ENCODE measurements around the gene HTR1A. TPM values are rescaled to one million over a fixed set of nuclear protein-coding genes. Genes with fewer than 3 reads are reported as not detected.

HTR1A gene
- polyA plus RNA-seq (2013, experiment 1 of 2; ENCODE audit: insufficient read length), result not detected
- polyA plus RNA-seq (2013, experiment 2 of 2; ENCODE audit: insufficient read length), result not detected

DNA sequence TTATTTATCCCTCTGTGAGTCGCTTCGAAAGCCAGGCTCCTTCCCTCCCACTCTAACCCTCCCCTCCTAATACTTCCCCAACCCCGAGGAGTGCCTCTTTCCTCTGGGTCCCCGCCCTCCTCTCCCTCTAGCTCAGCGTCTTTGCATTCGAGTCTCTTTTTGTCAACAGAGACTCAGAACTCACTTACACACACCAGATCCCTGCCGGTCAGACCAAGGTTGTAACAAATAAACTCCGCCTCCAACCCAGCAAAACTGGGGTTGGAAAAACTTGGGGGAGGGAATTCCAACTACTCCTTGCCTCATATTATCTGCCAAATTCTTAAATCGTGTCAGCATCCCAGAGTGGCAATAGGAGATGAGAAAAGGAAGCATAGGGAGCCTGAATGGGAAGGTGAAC, at the start of gene HTR1A:
Gene HTR1A, minus strand, starts transcription at position 167 of the 400 bp plus-strand sequence. CDS start 726 bp downstream, outside the sequence.
- no peak for DNase-seq

- DNase-seq, result no peak
These were observed 41.7 kb upstream of the HTR1A start for GRCh38 chr5:64003966-64004365.

GRCh38 chr5:64000096-64000495, 37.9 kb upstream of the HTR1A start:
- DNase-seq, result no peak

DNA sequence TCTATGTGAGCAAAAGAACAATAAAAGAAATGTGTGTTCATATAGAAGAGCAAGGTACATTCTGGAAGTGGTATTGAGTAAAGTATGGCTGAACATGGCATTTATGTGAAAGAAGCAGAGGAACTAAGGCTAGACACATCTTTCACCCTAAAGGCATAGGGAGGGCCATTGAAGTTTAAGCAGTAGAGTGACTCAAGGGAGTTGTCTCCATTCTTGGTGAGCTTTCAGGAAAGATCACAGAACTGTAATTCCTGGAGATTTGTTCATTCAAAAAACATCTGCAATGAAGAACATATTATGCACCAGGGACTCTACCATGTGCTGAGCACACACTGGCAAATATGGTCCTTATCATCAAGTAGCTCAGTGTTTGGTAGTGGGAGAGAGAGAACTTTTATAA, 24.8 kb upstream of the HTR1A start:
- no peak for DNase-seq

- DNase-seq, result no peak
These were observed 19.6 kb upstream of the HTR1A start for GRCh38 chr5:63981864-63982263.

DNA sequence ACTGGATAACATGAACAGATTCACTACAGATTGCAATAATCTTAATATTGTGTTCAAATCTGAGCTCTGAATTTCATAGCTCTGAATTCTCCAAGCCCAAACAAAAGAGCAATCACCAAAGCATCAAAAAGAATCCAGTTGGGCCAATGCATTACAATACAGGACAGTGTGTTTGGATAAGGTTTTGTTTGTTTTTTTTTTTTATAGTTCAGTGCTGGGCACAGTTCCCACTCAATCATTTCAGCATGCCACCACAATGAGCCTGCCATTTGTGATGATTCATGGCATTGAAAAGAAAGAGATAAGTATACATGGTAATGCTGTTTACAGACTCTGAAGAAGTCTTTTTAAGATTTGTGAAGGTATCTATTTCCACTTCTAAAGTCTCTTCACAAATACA, 1.7 kb upstream of the HTR1A start:
- DNase-seq, result no peak

GRCh38 chr5:63963080-63963735, 963 bp upstream of the HTR1A start:
- peak; percentile 71 for DNase-seq

DNA sequence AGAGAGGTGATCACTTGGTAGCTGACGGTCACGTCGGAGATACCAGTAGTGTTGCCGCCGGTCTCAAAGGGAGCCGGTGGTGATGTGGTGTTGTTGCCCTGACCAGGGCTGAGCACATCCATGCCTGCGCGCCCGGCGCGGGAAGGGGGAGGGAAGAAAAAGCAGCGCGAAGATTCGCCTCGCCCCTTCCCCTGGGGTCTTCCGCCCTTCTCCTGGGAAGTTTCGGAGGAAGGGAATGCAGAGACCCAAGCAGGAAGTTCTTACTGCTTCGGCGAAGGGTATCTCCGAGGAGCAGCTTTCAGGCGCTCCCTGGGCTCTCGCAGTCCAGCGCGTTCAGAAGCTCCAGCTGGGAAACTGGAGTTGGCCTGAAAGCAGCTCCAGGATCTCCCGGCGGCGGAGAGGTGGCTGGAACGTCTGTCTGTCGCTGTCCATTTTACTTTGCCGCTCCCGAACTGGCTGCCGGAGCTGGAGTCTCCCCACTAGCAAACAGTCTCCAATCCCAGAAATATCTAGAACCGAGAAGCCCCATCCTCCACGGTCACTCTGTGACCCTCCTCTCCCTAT, 565 bp downstream of the HTR1A start:
- DNase-seq, result no peak

DNA sequence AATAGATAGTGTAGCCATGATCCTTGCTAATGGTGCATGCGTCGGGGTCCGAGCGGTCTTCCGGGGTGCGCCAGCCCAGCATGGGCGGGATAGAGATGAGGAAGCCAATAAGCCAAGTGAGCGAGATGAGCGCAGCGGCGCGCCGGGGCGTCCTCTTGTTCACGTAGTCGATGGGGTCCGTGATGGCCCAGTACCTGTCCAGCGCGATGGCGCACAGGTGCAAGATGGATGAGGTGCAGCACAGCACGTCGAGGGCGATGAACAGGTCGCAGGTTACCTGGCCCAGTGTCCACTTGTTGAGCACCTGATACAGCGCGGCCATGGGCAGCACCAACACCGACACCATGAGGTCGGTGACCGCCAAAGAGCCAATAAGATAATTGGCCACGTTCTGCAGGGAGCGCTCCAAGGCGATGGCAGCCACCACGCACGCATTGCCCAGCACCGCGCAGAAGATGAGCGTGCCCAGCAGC, 1.1 kb downstream of the HTR1A start:
- no peak for DNase-seq

DNA sequence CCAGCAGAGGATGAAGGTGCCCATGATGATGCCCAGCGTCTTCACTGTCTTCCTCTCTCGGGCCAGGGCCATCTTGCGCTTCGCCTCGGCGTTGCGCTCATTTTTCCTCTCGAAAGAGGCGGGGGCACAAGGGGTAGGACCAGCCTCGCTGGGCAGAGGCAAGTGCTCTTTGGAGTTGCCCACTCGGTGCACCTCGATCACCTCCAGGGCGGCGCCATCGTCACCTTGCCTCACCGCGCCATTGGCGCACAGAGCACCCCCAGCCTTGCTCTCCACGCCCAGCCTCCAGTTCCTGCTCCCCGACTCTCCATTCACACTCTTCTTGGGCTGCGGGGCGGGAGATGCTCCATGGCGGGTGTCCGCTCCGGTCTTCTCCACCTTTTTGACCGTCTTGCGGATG, 1.6 kb downstream of the HTR1A start:
- no peak for DNase-seq

GRCh38 chr5:63959177-63959982, 2.9 kb downstream of the HTR1A start:
- DNase-seq, result no peak

DNA sequence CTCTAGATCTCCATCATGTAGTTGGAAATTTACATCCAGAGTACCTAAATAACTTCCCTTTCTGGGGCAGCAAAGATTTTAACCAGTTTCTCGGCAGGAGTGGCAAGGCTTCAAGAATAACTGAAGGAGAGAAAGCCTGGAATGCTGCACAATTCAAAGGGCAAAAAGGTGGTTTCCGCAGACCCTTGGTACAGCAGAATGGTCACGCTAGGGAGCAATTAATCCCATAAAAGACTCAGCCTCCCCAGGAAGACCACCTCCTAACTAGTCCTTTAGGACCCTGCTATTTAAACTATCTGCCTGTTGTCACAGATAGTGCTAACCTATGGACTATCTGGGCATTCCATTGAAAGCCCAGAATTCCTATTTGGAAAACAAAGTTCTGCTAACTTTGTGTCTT, 3.6 kb downstream of the HTR1A start:
- DNase-seq, result no peak

DNA sequence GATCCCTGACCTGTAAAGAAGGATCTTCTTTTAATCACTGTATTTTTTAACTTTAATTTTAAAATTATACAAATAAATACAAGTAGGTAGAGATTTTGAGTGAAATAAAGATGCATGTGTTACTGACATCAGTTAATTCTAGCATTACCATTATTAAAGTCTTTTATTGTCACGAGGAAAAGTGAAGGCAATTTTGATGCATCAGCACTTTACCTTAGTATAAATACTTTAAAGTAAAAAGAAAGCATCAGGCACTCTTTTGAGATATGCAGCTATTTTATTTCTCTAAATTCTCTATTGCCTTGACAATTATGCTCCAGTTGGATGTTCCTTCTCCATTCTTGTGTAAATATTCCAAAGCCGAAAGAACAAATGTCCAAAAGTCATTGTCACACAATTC, 4.6 kb downstream of the HTR1A start:
- DNase-seq, result no peak

DNA sequence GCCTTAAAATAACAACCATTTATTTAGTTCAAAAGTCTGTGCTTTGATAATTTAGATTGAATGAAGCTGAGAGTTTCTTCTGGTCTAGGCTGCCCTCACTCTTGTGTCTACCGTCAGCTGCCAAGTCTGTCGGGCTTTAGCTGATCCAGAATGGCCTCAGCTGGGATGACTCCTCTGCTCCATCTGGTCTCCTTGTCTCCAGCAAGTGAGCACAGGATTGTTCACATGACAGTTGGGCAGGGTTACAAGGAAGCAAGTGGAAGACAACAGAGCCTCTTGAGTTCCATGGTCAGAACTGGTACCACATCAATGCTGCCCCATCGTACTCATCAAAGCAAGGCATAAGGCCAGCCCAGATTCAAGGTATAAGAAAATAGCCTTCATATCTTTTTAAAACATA, 9.0 kb downstream of the HTR1A start:
- DNase-seq, result no peak

DNA sequence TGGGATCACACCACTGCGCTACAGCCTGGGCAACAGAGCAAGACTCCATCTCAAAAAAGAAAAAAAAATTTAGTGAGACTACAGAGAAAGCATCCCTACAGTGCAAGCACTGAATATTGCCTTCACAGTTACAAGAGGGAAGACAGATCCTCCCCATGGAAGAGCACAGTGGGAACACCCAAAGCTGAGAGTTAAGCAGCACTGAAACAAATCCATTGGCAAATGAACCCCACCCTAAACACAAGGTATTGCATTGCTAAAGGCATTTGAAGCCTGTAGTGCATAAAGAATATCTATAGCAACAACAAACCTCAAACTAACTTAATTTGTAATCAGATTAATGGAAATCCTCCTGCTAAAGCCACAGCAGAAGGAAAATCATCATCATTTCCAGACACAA, 27.1 kb downstream of the HTR1A start:
- no peak for DNase-seq

GRCh38 chr5:63931836-63932235, 30.4 kb downstream of the HTR1A start:
- DNase-seq, result no peak

DNA sequence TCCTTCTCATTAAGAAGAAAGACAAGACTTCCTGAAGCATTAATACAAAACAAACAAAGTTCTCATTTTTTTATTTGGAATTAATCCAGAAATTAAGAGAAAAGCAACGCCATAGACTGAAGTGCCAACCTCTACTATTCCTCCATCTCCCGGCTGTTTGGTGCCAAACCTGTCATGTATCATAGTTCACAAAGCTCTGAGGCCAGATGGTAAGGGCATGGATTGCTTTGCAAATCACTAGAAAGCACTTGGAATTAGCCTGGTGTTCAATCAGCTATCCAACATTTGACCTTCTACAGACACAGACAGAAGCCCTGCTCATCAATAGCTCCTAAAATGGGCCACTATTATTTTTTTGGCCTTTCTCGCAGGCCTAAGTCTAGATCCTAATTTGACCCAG, 33.8 kb downstream of the HTR1A start:
- DNase-seq, result no peak

DNA sequence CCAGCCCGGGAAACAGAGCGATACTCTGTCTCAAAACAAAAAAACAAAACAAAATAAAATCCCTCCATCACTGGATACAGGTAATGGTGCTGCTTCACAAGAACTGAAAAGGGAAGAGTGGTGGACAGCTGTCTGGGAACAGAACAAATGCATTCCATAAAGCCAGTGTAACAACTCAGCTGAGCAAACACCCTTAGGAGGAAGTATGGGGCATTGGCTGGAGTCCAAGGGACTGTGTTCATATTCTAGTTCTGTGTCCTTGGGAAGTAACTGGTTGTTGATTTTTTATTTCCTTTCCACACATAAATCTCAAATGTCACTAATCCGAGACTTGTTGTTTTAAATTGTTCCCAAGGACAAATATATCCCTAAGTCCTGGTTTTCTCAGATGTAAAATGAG, 38.3 kb downstream of the HTR1A start:
- DNase-seq, result no peak

- DNase-seq, result no peak
These were observed 42.3 kb downstream of the HTR1A start for GRCh38 chr5:63919763-63920478.

GRCh38 chr5:63916786-63917185, 45.5 kb downstream of the HTR1A start:
- DNase-seq, result peak; percentile 42

GRCh38 chr5:63911871-63912270, 50.4 kb downstream of the HTR1A start:
- no peak for DNase-seq

Data from fibroblast of skin of scalp (primary cell).